ENCODE results near the gene GALNT3.

Gene GALNT3

GRCh38 chr2:165818920-165819319 is 24.9 kb upstream of the GALNT3 start:
- no peaks in the 10 kb centered on the region for H3K9me3 ChIP-seq (ENCODE audit: control insufficient read depth, low read depth, low read length)
- H3K27me3 ChIP-seq (ENCODE audit: control insufficient read depth, insufficient read depth, low read length): no peaks in the 10 kb centered on the region
- H3K9ac ChIP-seq (ENCODE audit: low read length): no peak overlapping the region
- H3K27ac ChIP-seq (ENCODE audit: low read length): no peak overlapping the region
- no peak overlapping the region for H3K4me3 ChIP-seq (ENCODE audit: low read length)
- no peaks in the 10 kb centered on the region for H3K36me3 ChIP-seq (ENCODE audit: control insufficient read depth, low read depth, low read length)
- H3K4me1 ChIP-seq (ENCODE audit: control insufficient read depth, low read depth, low read length): peaks cover 9% of the 10 kb centered on the region

GRCh38 chr2:165815299-165816141 is 21.5 kb upstream of the GALNT3 start:
- Histone ChIP-seq H3K4me3 (ENCODE audit: low read length) (no peak overlapping the region), H3K27me3 (ENCODE audit: control insufficient read depth, insufficient read depth, low read length) (no peaks in the 10 kb centered on the region), H3K9me3 (ENCODE audit: control insufficient read depth, low read depth, low read length) (no peaks in the 10 kb centered on the region), H3K36me3 (ENCODE audit: control insufficient read depth, low read depth, low read length) (no peaks in the 10 kb centered on the region), H3K4me1 (ENCODE audit: control insufficient read depth, low read depth, low read length) (peaks cover 5% of the 10 kb centered on the region), H3K9ac (ENCODE audit: low read length) (no peak overlapping the region), H3K27ac (ENCODE audit: low read length) (no peak overlapping the region)

GRCh38 chr2:165814473-165814872 is 20.4 kb upstream of the GALNT3 start:
- no peaks in the 10 kb centered on the region for H3K36me3 ChIP-seq (ENCODE audit: control insufficient read depth, low read depth, low read length)
- no peak overlapping the region for H3K27ac ChIP-seq (ENCODE audit: low read length)
- H3K9me3 ChIP-seq (ENCODE audit: control insufficient read depth, low read depth, low read length): no peaks in the 10 kb centered on the region
- H3K9ac ChIP-seq (ENCODE audit: low read length): no peak overlapping the region
- no peaks in the 10 kb centered on the region for H3K4me1 ChIP-seq (ENCODE audit: control insufficient read depth, low read depth, low read length)
- H3K4me3 ChIP-seq (ENCODE audit: low read length): no peak overlapping the region
- no peaks in the 10 kb centered on the region for H3K27me3 ChIP-seq (ENCODE audit: control insufficient read depth, insufficient read depth, low read length)

GRCh38 chr2:165811592-165812370 is 17.7 kb upstream of the GALNT3 start:
- Histone ChIP-seq H3K4me1 (ENCODE audit: control insufficient read depth, low read depth, low read length) (no peaks in the 10 kb centered on the region), H3K4me3 (ENCODE audit: low read length) (no peak overlapping the region), H3K36me3 (ENCODE audit: control insufficient read depth, low read depth, low read length) (no peaks in the 10 kb centered on the region), H3K27me3 (ENCODE audit: control insufficient read depth, insufficient read depth, low read length) (no peaks in the 10 kb centered on the region), H3K27ac (ENCODE audit: low read length) (no peak overlapping the region), H3K9ac (ENCODE audit: low read length) (no peak overlapping the region), H3K9me3 (ENCODE audit: control insufficient read depth, low read depth, low read length) (no peaks in the 10 kb centered on the region)

- Histone ChIP-seq H3K9me3 (ENCODE audit: control insufficient read depth, low read depth, low read length) (no peaks in the 10 kb centered on the region), H3K4me3 (ENCODE audit: low read length) (no peak overlapping the region), H3K27ac (ENCODE audit: low read length) (no peak overlapping the region), H3K27me3 (ENCODE audit: control insufficient read depth, insufficient read depth, low read length) (no peaks in the 10 kb centered on the region), H3K36me3 (ENCODE audit: control insufficient read depth, low read depth, low read length) (no peaks in the 10 kb centered on the region), H3K4me1 (ENCODE audit: control insufficient read depth, low read depth, low read length) (no peaks in the 10 kb centered on the region), H3K9ac (ENCODE audit: low read length) (no peak overlapping the region)
These were observed 16.4 kb upstream of the GALNT3 start for GRCh38 chr2:165810418-165810817.

- Histone ChIP-seq H3K27ac (ENCODE audit: low read length) (no peak overlapping the region), H3K4me3 (ENCODE audit: low read length) (no peak overlapping the region), H3K9ac (ENCODE audit: low read length) (no peak overlapping the region), H3K27me3 (ENCODE audit: control insufficient read depth, insufficient read depth, low read length) (no peaks in the 10 kb centered on the region), H3K9me3 (ENCODE audit: control insufficient read depth, low read depth, low read length) (no peaks in the 10 kb centered on the region), H3K4me1 (ENCODE audit: control insufficient read depth, low read depth, low read length) (no peaks in the 10 kb centered on the region), H3K36me3 (ENCODE audit: control insufficient read depth, low read depth, low read length) (no peaks in the 10 kb centered on the region)
These were observed 10.7 kb upstream of the GALNT3 start for GRCh38 chr2:165804719-165805118.

GRCh38 chr2:165803123-165803760 is 9.2 kb upstream of the GALNT3 start:
- Histone ChIP-seq H3K9ac (ENCODE audit: low read length) (no peak overlapping the region), H3K27me3 (ENCODE audit: control insufficient read depth, insufficient read depth, low read length) (no peaks in the 10 kb centered on the region), H3K9me3 (ENCODE audit: control insufficient read depth, low read depth, low read length) (no peaks in the 10 kb centered on the region), H3K27ac (ENCODE audit: low read length) (no peak overlapping the region), H3K4me3 (ENCODE audit: low read length) (no peak overlapping the region), H3K4me1 (ENCODE audit: control insufficient read depth, low read depth, low read length) (no peaks in the 10 kb centered on the region), H3K36me3 (ENCODE audit: control insufficient read depth, low read depth, low read length) (no peaks in the 10 kb centered on the region)

GRCh38 chr2:165801176-165801575 is 7.1 kb upstream of the GALNT3 start:
- H3K9ac ChIP-seq (ENCODE audit: low read length): no peak overlapping the region
- no peak overlapping the region for H3K27ac ChIP-seq (ENCODE audit: low read length)
- no peaks in the 10 kb centered on the region for H3K36me3 ChIP-seq (ENCODE audit: control insufficient read depth, low read depth, low read length)
- H3K4me3 ChIP-seq (ENCODE audit: low read length): no peak overlapping the region
- no peaks in the 10 kb centered on the region for H3K9me3 ChIP-seq (ENCODE audit: control insufficient read depth, low read depth, low read length)
- H3K4me1 ChIP-seq (ENCODE audit: control insufficient read depth, low read depth, low read length): peaks cover 19% of the 10 kb centered on the region
- no peaks in the 10 kb centered on the region for H3K27me3 ChIP-seq (ENCODE audit: control insufficient read depth, insufficient read depth, low read length)

- no peaks in the 10 kb centered on the region for H3K36me3 ChIP-seq (ENCODE audit: control insufficient read depth, low read depth, low read length)
- peaks cover 29% of the 10 kb centered on the region for H3K4me1 ChIP-seq (ENCODE audit: control insufficient read depth, low read depth, low read length)
- H3K9me3 ChIP-seq (ENCODE audit: control insufficient read depth, low read depth, low read length): no peaks in the 10 kb centered on the region
- H3K9ac ChIP-seq (ENCODE audit: low read length): no peak overlapping the region
- peak overlapping the region; percentile 4 for H3K4me3 ChIP-seq (ENCODE audit: low read length)
- peaks cover 35% of the 10 kb centered on the region for H3K27me3 ChIP-seq (ENCODE audit: control insufficient read depth, insufficient read depth, low read length)
- peak overlapping the region; percentile 49 for H3K27ac ChIP-seq (ENCODE audit: low read length)
These were observed 2.9 kb upstream of the GALNT3 start for GRCh38 chr2:165796819-165797530.

- Histone ChIP-seq H3K27me3 (ENCODE audit: control insufficient read depth, insufficient read depth, low read length) (peaks cover 39% of the 10 kb centered on the region), H3K9me3 (ENCODE audit: control insufficient read depth, low read depth, low read length) (no peaks in the 10 kb centered on the region), H3K4me1 (ENCODE audit: control insufficient read depth, low read depth, low read length) (peaks cover 31% of the 10 kb centered on the region), H3K4me3 (ENCODE audit: low read length) (no peak overlapping the region), H3K36me3 (ENCODE audit: control insufficient read depth, low read depth, low read length) (no peaks in the 10 kb centered on the region), H3K9ac (ENCODE audit: low read length) (no peak overlapping the region), H3K27ac (ENCODE audit: low read length) (no peak overlapping the region)
These were observed 2.1 kb upstream of the GALNT3 start for GRCh38 chr2:165796129-165796528.

- H3K9me3 ChIP-seq (ENCODE audit: control insufficient read depth, low read depth, low read length): no peaks in the 10 kb centered on the region
- H3K4me3 ChIP-seq (ENCODE audit: low read length): peak overlapping the region; percentile 67
- H3K27ac ChIP-seq (ENCODE audit: low read length): no peak overlapping the region
- H3K9ac ChIP-seq (ENCODE audit: low read length): no peak overlapping the region
- H3K4me1 ChIP-seq (ENCODE audit: control insufficient read depth, low read depth, low read length): peaks cover 31% of the 10 kb centered on the region
- H3K27me3 ChIP-seq (ENCODE audit: control insufficient read depth, insufficient read depth, low read length): peaks cover 39% of the 10 kb centered on the region
- H3K36me3 ChIP-seq (ENCODE audit: control insufficient read depth, low read depth, low read length): no peaks in the 10 kb centered on the region
These were observed 964 bp upstream of the GALNT3 start for GRCh38 chr2:165795011-165795410.
